ENCODE results near the gene IL16. TPM values are rescaled to one million over a fixed set of nuclear protein-coding genes. Genes with fewer than 3 reads are reported as not detected.

The IL16 gene
- total RNA-seq, 2 donors from 2014 or later: 3.4 to 3.7 TPM

DNA sequence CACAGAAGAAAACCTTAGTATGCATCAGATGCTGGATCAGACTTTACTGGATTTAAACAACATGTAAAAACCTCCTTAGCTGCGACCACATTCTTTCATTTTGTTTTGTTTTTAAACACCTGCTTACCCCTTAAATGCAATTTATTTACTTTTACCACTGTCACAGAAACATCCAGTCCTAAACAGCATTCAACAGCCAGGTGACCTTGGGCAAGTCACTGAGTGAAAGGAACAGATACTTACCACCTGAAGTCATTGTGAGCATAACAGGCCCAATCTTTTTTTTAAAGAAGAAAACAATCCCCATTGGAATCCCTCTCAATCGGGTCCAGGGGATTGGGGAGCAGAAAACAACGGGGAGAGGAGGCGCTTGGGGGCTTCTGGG is 126.9 kb downstream of the IL16 start:
- intact Hi-C loops (cut with DNase I): no loop called here
- Histone ChIP-seq H3K27ac (peak overlapping the region; percentile 79), H3K4me1 (peaks cover 5% of the 10 kb centered on the region), H3K36me3 (peaks cover 3% of the 10 kb centered on the region), H3K9ac (ENCODE audit: low read depth in 2 of 2, low read length in 2 of 2) (peak overlapping the region; percentile 91 to 95), H3K4me3 (peak overlapping the region; percentile 80), H3K27me3 (no peaks in the 10 kb centered on the region), H3K9me3 (no peaks in the 10 kb centered on the region)
- no peak for DNase-seq
- TF ChIP-seq, protein P1, sequence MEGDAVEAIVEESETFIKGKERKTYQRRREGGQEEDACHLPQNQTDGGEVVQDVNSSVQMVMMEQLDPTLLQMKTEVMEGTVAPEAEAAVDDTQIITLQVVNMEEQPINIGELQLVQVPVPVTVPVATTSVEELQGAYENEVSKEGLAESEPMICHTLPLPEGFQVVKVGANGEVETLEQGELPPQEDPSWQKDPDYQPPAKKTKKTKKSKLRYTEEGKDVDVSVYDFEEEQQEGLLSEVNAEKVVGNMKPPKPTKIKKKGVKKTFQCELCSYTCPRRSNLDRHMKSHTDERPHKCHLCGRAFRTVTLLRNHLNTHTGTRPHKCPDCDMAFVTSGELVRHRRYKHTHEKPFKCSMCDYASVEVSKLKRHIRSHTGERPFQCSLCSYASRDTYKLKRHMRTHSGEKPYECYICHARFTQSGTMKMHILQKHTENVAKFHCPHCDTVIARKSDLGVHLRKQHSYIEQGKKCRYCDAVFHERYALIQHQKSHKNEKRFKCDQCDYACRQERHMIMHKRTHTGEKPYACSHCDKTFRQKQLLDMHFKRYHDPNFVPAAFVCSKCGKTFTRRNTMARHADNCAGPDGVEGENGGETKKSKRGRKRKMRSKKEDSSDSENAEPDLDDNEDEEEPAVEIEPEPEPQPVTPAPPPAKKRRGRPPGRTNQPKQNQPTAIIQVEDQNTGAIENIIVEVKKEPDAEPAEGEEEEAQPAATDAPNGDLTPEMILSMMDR (IDR thresholded peaks at IDR 0.05): no peak

DNA sequence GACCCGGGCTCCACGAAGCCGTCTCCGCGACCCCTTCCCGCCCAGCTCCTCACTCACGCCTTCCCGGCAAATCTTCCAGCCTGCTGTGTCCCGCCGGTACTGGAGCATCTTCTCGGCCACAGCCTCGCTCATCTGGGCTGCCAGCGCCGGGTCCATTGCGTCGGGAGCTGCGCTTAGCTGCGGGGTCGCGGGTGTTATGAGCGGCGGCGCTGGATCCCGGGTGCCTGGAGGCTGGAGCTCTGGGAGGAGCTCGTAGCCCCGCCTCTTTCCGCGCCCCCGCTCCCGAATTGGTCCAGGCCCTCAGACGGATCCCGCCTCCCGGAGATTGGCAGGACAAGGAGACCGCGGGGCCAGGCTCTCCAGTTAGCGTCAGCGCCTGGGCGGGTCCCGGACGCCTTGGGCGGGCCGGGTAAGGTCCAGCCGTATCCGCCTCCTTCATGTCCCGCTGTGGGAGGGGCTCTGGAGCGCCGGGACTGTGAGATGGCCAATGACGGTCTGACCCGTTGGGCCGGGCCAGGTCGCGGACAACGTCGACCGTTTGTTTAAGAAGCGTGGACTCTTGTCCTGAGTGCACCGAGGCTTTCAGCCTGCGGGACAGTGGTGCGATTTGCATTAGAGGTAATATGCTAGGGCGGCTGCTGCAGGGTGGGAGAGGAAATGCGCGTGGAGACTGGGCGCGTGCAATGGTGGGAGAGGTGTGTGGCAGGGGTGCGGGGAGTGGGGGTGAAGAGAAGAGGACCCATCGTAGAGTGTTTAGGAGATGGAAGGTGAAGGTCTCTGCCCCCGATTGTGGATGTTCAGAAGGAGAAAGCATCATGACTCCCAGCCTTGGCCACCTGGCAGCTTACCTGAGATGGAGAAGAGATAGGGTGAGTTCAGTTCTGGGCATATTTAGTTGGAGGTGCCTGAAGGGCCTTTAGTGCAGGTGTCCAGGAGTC is 127.5 kb downstream of the IL16 start, which contains the start of gene STARD5:
STARD5 (minus strand) TSS at position 198 of the 938 bp plus-strand sequence; CDS start at position 156, 42 bp downstream.
- H3K4me1 ChIP-seq: peaks cover 5% of the 10 kb centered on the region
- peak; percentile 100 for DNase-seq
- H3K36me3 ChIP-seq: no peaks in the 10 kb centered on the region
- no peaks in the 10 kb centered on the region for H3K27me3 ChIP-seq
- intact Hi-C loops (cut with DNase I): no loop called here
- peak within 1 kb of the TSS; percentile 79 for H3K27ac ChIP-seq
- peak within 1 kb of the TSS; percentile 80 for H3K4me3 ChIP-seq
- no peaks in the 10 kb centered on the region for H3K9me3 ChIP-seq
- H3K9ac ChIP-seq (ENCODE audit: low read depth in 2 of 2, low read length in 2 of 2): peak within 1 kb of the TSS; percentile 91 to 95
- TF ChIP-seq, protein P1 (IDR thresholded peaks at IDR 0.05): no peak

DNA sequence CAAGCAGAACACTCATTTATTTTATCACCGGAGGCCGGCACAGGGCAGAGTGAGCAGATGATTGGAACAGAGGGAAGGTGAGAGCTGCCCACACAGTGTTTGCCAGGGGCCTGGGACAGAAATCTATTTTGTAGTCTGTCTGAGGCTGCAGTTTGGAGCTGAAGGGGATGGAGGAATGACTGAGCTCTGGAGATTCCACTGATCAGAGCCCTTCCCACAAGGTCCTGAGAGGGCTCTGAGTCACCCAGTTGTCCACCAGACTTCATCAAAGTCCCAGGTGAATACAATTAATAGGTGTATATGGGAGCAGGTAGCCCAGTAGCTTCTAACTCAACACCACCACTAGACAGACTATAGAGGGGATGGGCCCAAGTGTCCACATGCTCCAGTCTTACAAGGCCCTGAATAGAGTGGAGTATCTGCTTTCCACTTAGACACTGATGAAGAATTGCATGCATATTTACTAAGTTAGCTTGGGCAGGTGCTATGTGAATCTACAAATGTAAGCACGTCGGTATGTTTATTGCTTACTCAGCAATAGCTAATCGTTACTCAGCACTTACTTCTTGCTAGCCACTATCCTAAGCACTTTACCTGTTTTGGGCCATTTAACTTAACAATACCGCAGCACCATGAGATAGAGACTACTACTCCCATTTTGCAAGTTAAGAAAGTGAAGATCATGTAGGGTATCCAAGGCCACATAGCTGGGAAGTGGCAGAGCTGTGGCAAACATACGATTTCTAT is 130.0 kb downstream of the IL16 start:
- no peak overlapping the region for H3K27ac ChIP-seq
- H3K9me3 ChIP-seq: no peaks in the 10 kb centered on the region
- H3K4me1 ChIP-seq: peaks cover 5% of the 10 kb centered on the region
- H3K9ac ChIP-seq (ENCODE audit: low read depth in 2 of 2, low read length in 2 of 2): no peak overlapping the region
- TF ChIP-seq, protein P1 (IDR thresholded peaks at IDR 0.05): no peak
- DNase-seq: no peak
- H3K27me3 ChIP-seq: no peaks in the 10 kb centered on the region
- H3K4me3 ChIP-seq: no peak overlapping the region
- H3K36me3 ChIP-seq: no peaks in the 10 kb centered on the region
- intact Hi-C loops (cut with DNase I): no loop called here

DNA sequence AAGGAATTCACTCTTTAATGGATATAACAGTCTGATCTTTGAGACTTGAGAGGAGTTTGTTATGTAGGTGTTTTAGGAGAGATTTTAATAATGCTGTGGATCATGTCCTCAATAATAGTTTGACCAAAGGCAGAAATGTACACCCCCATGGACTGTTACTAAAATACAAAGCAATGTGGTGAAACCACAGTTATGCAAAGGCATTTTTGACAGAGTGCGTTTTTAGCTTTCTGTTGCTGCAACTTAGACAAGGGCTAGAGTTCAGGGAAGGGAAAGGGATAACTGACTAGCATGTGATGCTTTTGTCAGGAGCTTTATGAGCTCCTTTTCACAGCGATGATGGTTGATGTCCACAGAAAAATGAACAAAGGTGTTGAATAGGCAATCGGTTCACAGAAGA is 130.8 kb downstream of the IL16 start:
- Histone ChIP-seq H3K4me1 (peaks cover 5% of the 10 kb centered on the region), H3K4me3 (no peak overlapping the region), H3K36me3 (no peaks in the 10 kb centered on the region), H3K9ac (ENCODE audit: low read depth in 2 of 2, low read length in 2 of 2) (no peak overlapping the region), H3K27me3 (no peaks in the 10 kb centered on the region), H3K27ac (no peak overlapping the region), H3K9me3 (no peaks in the 10 kb centered on the region)
- TF ChIP-seq, protein P1 (IDR thresholded peaks at IDR 0.05): no peak
- DNase-seq: no peak
- intact Hi-C loops (cut with DNase I): no loop called here

DNA sequence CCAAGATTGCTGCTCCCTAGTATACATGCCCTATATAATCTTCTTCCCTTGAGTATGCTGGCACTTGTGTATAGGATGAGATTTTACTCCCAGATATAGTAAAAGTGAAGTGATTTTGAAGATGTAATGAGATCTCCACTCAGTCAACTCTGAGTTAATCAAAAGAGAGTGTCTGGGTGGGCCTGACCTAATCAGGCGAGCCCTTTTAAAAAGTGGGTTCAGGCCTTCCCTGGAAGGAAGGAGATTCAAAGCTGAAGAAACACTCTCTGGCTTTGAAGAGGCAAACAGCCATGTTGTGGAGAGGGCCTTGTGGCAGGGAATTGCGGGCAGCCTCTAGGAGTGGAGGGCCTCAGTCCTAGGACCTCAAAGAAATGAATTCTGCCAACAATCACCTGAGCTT is 132.8 kb downstream of the IL16 start:
- intact Hi-C loops (cut with DNase I): no loop called here
- no peaks in the 10 kb centered on the region for H3K9me3 ChIP-seq
- H3K27ac ChIP-seq: no peak overlapping the region
- H3K4me1 ChIP-seq: peaks cover 5% of the 10 kb centered on the region
- no peak overlapping the region for H3K9ac ChIP-seq (ENCODE audit: low read depth in 2 of 2, low read length in 2 of 2)
- H3K36me3 ChIP-seq: no peaks in the 10 kb centered on the region
- TF ChIP-seq, protein P1 (IDR thresholded peaks at IDR 0.05): no peak
- H3K4me3 ChIP-seq: no peak overlapping the region
- no peaks in the 10 kb centered on the region for H3K27me3 ChIP-seq
- DNase-seq: no peak
